ENCODE data around the gene OR2Y1. TPM values are rescaled to one million over a fixed set of nuclear protein-coding genes. Genes with fewer than 3 reads are reported as not detected.

The OR2Y1 gene
- polyA plus RNA-seq, 1 donor from 2014 or later, result not detected

- TF ChIP-seq POLR2AphosphoS5 (IDR thresholded peaks at IDR 0.05) (no peak), MXI1 (conservative IDR thresholded peaks at IDR 0.05; ENCODE audit: poor library complexity, severe bottlenecking) (no peak), EZH2 (IDR thresholded peaks at IDR 0.05; ENCODE audit: borderline replicate concordance, insufficient read depth, low read length, poor library complexity, severe bottlenecking) (no peak)
- Histone ChIP-seq H3K27me3 (ENCODE audit: insufficient read depth, low read depth, low read length) (no peaks in the 10 kb centered on the region), H3K4me3 (ENCODE audit: low read length) (no peak overlapping the region), H4K20me1 (ENCODE audit: insufficient read depth) (no peaks in the 10 kb centered on the region), H3F3A (ENCODE audit: insufficient read depth, low read length, poor library complexity, severe bottlenecking) (no peaks in the 10 kb centered on the region), H3K9me2 (ENCODE audit: insufficient read depth, low read length) (no peaks in the 10 kb centered on the region), H3K27ac (ENCODE audit: low read length) (no peak overlapping the region), H2AFZ (ENCODE audit: low read depth, low read length) (no peak overlapping the region), H3K36me3 (ENCODE audit: insufficient read depth, low read length) (no peaks in the 10 kb centered on the region), H3K4me2 (ENCODE audit: low read length) (no peak overlapping the region), H3K9me3 (ENCODE audit: low read length) (no peaks in the 10 kb centered on the region), H3K9ac (ENCODE audit: low read length) (no peak overlapping the region), H3K79me2 (replicated peaks; ENCODE audit: insufficient read depth, low read length) (no peaks in the 10 kb centered on the region)
Measured at GRCh38 chr5:180771839-180772238, 32.0 kb upstream of the OR2Y1 start.

GRCh38 chr5:180769821-180770220 is 30.0 kb upstream of the OR2Y1 start:
- H3K27ac ChIP-seq (ENCODE audit: low read length), result no peak overlapping the region
- H3K4me2 ChIP-seq (ENCODE audit: low read length), result no peak overlapping the region
- no peaks in the 10 kb centered on the region for H3K9me2 ChIP-seq (ENCODE audit: insufficient read depth, low read length)
- no peak overlapping the region for H3K9ac ChIP-seq (ENCODE audit: low read length)
- H3F3A ChIP-seq (ENCODE audit: insufficient read depth, low read length, poor library complexity, severe bottlenecking), result no peaks in the 10 kb centered on the region
- H3K9me3 ChIP-seq (ENCODE audit: low read length), result no peaks in the 10 kb centered on the region
- no peaks in the 10 kb centered on the region for H3K27me3 ChIP-seq (ENCODE audit: insufficient read depth, low read depth, low read length)
- H4K20me1 ChIP-seq (ENCODE audit: insufficient read depth), result no peaks in the 10 kb centered on the region
- no peaks in the 10 kb centered on the region for H3K36me3 ChIP-seq (ENCODE audit: insufficient read depth, low read length)
- no peak overlapping the region for H2AFZ ChIP-seq (ENCODE audit: low read depth, low read length)
- H3K79me2 ChIP-seq (replicated peaks; ENCODE audit: insufficient read depth, low read length), result no peaks in the 10 kb centered on the region
- H3K4me3 ChIP-seq (ENCODE audit: low read length), result no peak overlapping the region
- TF ChIP-seq MXI1 (conservative IDR thresholded peaks at IDR 0.05; ENCODE audit: poor library complexity, severe bottlenecking), result no peak
- TF ChIP-seq EP300 (conservative IDR thresholded peaks at IDR 0.05; ENCODE audit: poor library complexity, severe bottlenecking), result no peak
- TF ChIP-seq RAD21 (conservative IDR thresholded peaks at IDR 0.05), result no peak
- no peak for TF ChIP-seq SMC3 (conservative IDR thresholded peaks at IDR 0.05; ENCODE audit: poor library complexity)
- TF ChIP-seq CTCF (IDR thresholded peaks at IDR 0.05; ENCODE audit: poor library complexity, severe bottlenecking), result no peak

DNA sequence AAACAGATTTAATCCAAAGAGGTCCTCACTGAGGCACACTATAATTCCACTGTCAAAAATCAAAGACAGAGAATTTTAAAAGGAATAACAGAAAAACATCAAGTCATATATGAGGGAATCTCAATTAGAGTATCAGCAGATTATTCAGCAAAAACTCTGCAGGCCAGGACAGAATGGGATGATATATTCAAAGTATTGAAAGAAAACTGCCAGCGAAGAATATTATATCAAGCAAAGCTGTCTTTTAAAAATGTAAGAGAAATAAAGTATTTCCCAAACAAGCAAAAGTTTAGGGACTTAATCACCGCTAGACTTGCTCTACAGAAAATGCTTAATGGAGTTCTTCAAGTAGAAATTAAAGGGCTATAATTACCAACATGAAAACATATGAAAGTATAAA is 15.7 kb upstream of the OR2Y1 start:
- TF ChIP-seq SMC3 (conservative IDR thresholded peaks at IDR 0.05; ENCODE audit: poor library complexity), result no peak
- no peak for TF ChIP-seq TAF1 (IDR thresholded peaks at IDR 0.05; ENCODE audit: low read depth)
- TF ChIP-seq MXI1 (conservative IDR thresholded peaks at IDR 0.05; ENCODE audit: poor library complexity, severe bottlenecking), result no peak
- no peak overlapping the region for H3K9ac ChIP-seq (ENCODE audit: low read length)
- no peak overlapping the region for H3K4me3 ChIP-seq (ENCODE audit: low read length)

DNA sequence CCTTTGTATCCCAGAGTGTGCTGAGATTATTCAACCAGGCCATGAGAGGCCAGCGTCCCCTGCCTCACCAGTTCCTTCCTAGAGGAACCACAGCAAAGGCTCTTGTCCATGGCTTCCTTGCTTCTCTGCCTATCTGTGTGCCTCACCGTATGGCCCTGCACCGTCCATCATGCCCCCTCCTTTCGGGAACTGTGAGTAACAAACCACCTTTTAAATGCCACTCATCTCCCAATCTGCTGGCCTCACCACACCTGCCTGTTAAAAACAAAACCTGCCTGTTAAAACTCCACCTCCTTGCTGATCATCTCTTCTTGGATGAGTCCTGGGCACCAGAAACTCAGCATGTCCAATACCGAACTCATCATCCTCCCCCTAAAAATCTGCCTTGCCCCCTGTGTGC is 4.4 kb upstream of the OR2Y1 start:
- no peak overlapping the region for H2AFZ ChIP-seq (ENCODE audit: low read depth, low read length)
- H3K4me3 ChIP-seq (ENCODE audit: low read length), result no peak overlapping the region
- H3K9me3 ChIP-seq (ENCODE audit: low read length), result no peaks in the 10 kb centered on the region
- H3K9ac ChIP-seq (ENCODE audit: low read length), result no peak overlapping the region
- no peaks in the 10 kb centered on the region for H3K79me2 ChIP-seq (replicated peaks; ENCODE audit: insufficient read depth, low read length)
- no peaks in the 10 kb centered on the region for H3K36me3 ChIP-seq (ENCODE audit: insufficient read depth, low read length)
- no peaks in the 10 kb centered on the region for H3F3A ChIP-seq (ENCODE audit: insufficient read depth, low read length, poor library complexity, severe bottlenecking)
- TF ChIP-seq MXI1 (conservative IDR thresholded peaks at IDR 0.05; ENCODE audit: poor library complexity, severe bottlenecking), result no peak
- TF ChIP-seq EP300 (conservative IDR thresholded peaks at IDR 0.05; ENCODE audit: poor library complexity, severe bottlenecking), result no peak
- TF ChIP-seq, protein P1, sequence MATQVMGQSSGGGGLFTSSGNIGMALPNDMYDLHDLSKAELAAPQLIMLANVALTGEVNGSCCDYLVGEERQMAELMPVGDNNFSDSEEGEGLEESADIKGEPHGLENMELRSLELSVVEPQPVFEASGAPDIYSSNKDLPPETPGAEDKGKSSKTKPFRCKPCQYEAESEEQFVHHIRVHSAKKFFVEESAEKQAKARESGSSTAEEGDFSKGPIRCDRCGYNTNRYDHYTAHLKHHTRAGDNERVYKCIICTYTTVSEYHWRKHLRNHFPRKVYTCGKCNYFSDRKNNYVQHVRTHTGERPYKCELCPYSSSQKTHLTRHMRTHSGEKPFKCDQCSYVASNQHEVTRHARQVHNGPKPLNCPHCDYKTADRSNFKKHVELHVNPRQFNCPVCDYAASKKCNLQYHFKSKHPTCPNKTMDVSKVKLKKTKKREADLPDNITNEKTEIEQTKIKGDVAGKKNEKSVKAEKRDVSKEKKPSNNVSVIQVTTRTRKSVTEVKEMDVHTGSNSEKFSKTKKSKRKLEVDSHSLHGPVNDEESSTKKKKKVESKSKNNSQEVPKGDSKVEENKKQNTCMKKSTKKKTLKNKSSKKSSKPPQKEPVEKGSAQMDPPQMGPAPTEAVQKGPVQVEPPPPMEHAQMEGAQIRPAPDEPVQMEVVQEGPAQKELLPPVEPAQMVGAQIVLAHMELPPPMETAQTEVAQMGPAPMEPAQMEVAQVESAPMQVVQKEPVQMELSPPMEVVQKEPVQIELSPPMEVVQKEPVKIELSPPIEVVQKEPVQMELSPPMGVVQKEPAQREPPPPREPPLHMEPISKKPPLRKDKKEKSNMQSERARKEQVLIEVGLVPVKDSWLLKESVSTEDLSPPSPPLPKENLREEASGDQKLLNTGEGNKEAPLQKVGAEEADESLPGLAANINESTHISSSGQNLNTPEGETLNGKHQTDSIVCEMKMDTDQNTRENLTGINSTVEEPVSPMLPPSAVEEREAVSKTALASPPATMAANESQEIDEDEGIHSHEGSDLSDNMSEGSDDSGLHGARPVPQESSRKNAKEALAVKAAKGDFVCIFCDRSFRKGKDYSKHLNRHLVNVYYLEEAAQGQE (IDR thresholded peaks at IDR 0.05; ENCODE audit: borderline replicate concordance), result no peak
- no peak for TF ChIP-seq TAF1 (IDR thresholded peaks at IDR 0.05; ENCODE audit: low read depth)
- TF ChIP-seq RAD21 (conservative IDR thresholded peaks at IDR 0.05), result no peak
- TF ChIP-seq SMC3 (conservative IDR thresholded peaks at IDR 0.05; ENCODE audit: poor library complexity), result no peak
- TF ChIP-seq EZH2 (IDR thresholded peaks at IDR 0.05; ENCODE audit: borderline replicate concordance, insufficient read depth, low read length, poor library complexity, severe bottlenecking), result no peak
- no peak for TF ChIP-seq POLR2AphosphoS5 (IDR thresholded peaks at IDR 0.05)
- no peak for TF ChIP-seq CTCF (IDR thresholded peaks at IDR 0.05; ENCODE audit: poor library complexity, severe bottlenecking)
- no peak overlapping the region for H3K27ac ChIP-seq (ENCODE audit: low read length)
- no peaks in the 10 kb centered on the region for H3K27me3 ChIP-seq (ENCODE audit: insufficient read depth, low read depth, low read length)
- no peaks in the 10 kb centered on the region for H3K9me2 ChIP-seq (ENCODE audit: insufficient read depth, low read length)
- H3K4me2 ChIP-seq (ENCODE audit: low read length), result no peak overlapping the region
- no peaks in the 10 kb centered on the region for H4K20me1 ChIP-seq (ENCODE audit: insufficient read depth)

More for the DNA sequence above, 15.7 kb upstream of the OR2Y1 start:
- H3F3A ChIP-seq (ENCODE audit: insufficient read depth, low read length, poor library complexity, severe bottlenecking), result no peaks in the 10 kb centered on the region
- H3K27me3 ChIP-seq (ENCODE audit: insufficient read depth, low read depth, low read length), result no peaks in the 10 kb centered on the region
- no peaks in the 10 kb centered on the region for H4K20me1 ChIP-seq (ENCODE audit: insufficient read depth)
- no peak overlapping the region for H3K27ac ChIP-seq (ENCODE audit: low read length)
- H3K79me2 ChIP-seq (replicated peaks; ENCODE audit: insufficient read depth, low read length), result no peaks in the 10 kb centered on the region
- H2AFZ ChIP-seq (ENCODE audit: low read depth, low read length), result no peak overlapping the region
- H3K9me3 ChIP-seq (ENCODE audit: low read length), result peaks cover 6% of the 10 kb centered on the region
- H3K9me2 ChIP-seq (ENCODE audit: insufficient read depth, low read length), result no peaks in the 10 kb centered on the region
- H3K4me2 ChIP-seq (ENCODE audit: low read length), result no peak overlapping the region
- no peaks in the 10 kb centered on the region for H3K36me3 ChIP-seq (ENCODE audit: insufficient read depth, low read length)

Measured in neural cell (in vitro differentiated cells).